H1 (cell line): ENCODE data around the gene TOB2. TPM values are rescaled to one million over a fixed set of nuclear protein-coding genes. Genes with fewer than 3 reads are reported as not detected.

Source experiments
- CBX8 ChIP-seq: fragments of 300-800, 300-1000 bp; sonication (generic); IDR thresholded peaks from 2 replicates; pipeline ENCODE4 v1.7.1; 2016; ENCODE audit warnings: low read depth, low read length, borderline replicate concordance
- CEBPB ChIP-seq: IDR thresholded peaks from 2 replicates; pipeline ENCODE4 v1.6.1; 2012; ENCODE audit warnings: low read depth, low read length
- KDM5A ChIP-seq: fragments of 200-600 bp; IDR thresholded peaks from 2 replicates; pipeline ENCODE4 v1.7.1; 2012; ENCODE audit warnings: mild to moderate bottlenecking, low read length, inconsistent platforms, mixed read lengths
- MAFK ChIP-seq: IDR thresholded peaks from 2 replicates; pipeline ENCODE4 v1.6.1; 2012; ENCODE audit warnings: low read depth, mild to moderate bottlenecking, improper control_type of control experiment, low read length
- SP2 ChIP-seq: IDR thresholded peaks from 2 replicates; pipeline ENCODE4 v1.6.1; 2012; ENCODE audit warnings: mild to moderate bottlenecking, low read length, inconsistent platforms
- SP4 ChIP-seq: IDR thresholded peaks from 2 replicates; pipeline ENCODE4 v1.6.1; 2012; ENCODE audit warnings: low read length, inconsistent platforms
- SUZ12 ChIP-seq: fragments of 200-600 bp; sonication (generic); IDR thresholded peaks from 2 replicates; pipeline ENCODE4 v1.6.1; 2012; ENCODE audit warnings: mild to moderate bottlenecking, inconsistent platforms, low read length, moderate library complexity, mixed read lengths
- TAF7 ChIP-seq: optimal IDR thresholded peaks from 2 replicates; pipeline ENCODE3; 2011; ENCODE audit warnings: low read depth, mild to moderate bottlenecking, inconsistent platforms, low read length, moderate library complexity, borderline replicate concordance
- polyA plus RNA-seq, 7 experiments: library from polyadenylated mRNA; depleted of rRNA in 3 of 7; stranded (reverse) in 5 of 7; unstranded in 2 of 7; fragments of >200 nt in 5 of 7; fragments of 200-250 nt in 2 of 7; gene quantifications; 1 replicate in 5 of 7; 2 replicates in 1 of 7; 4 replicates in 1 of 7; pipeline versions ENCODE4 v1.2.1 to v1.2.3, GENCODE V29; 2011 to 2013; ENCODE audit warnings: missing spikeins in 2 of 7, mixed read lengths in 2 of 7
- total RNA-seq: library from RNA; stranded (reverse); fragmentation: NEBNext Ultra II Directional; extraction: Animal tissue kit (Norgen Biotek cat#: 25700); gene quantifications from 2 replicates; pipeline ENCODE4 v1.2.1, GENCODE V29; 2021

The TOB2 gene
- total and polyA plus RNA-seq, 2 of the 8 experiments (the other 6 are each of a cell fraction or from before 2014, with no cell fraction given) = 27.0 to 54.1 TPM

GRCh38 chr22:41405588-41405987 lies 41.0 kb downstream of the TOB2 start (continued):
- TF ChIP-seq SP2 = no peak
- TF ChIP-seq TAF7 = no peak
- no peak for TF ChIP-seq SUZ12
- no peak for TF ChIP-seq CEBPB
- TF ChIP-seq CBX8 = no peak
- no peak for TF ChIP-seq MAFK
- no peak for TF ChIP-seq KDM5A
- no peak for TF ChIP-seq SP4
